Colonic mucosa (tissue), 4 donors: Measurements from ENCODE around the gene POLD3. TPM values are rescaled to one million over a fixed set of nuclear protein-coding genes. Genes with fewer than 3 reads are reported as not detected.

ENCODE experiments used
- DNase-seq: peaks from one replicate; pipeline ENCODE4 v3.0.0-alpha.2; 2020
- H3K27ac ChIP-seq: fragments of 200-600 bp; one replicate; pipeline ENCODE4 v1.8.0; 2021
- H3K27me3 ChIP-seq: fragments of 200-600 bp; one replicate; pipeline ENCODE4 v1.8.0; 2021
- H3K36me3 ChIP-seq: fragments of 200-600 bp; one replicate; pipeline ENCODE4 v1.8.0; 2021
- H3K4me1 ChIP-seq: fragments of 200-600 bp; one replicate; pipeline ENCODE4 v1.8.0; 2021; ENCODE audit warnings: mild to moderate bottlenecking
- H3K4me3 ChIP-seq: fragments of 200-600 bp; one replicate; pipeline ENCODE4 v1.8.0; 2021
- H3K9ac ChIP-seq, 2 donors: one replicate each; pipeline ENCODE4 v1.7.0; 2013; ENCODE audit warnings: control low read depth in 2 of 2, low read depth in 2 of 2, low read length in 2 of 2
- H3K9me3 ChIP-seq: fragments of 200-600 bp; one replicate; pipeline ENCODE4 v1.8.0; 2021
- CTCF ChIP-seq: fragments of 200-600 bp; IDR thresholded peaks from one replicate; pipeline ENCODE4 v1.8.0; 2022; ENCODE audit warnings: antibody characterized with exemption, mild to moderate bottlenecking
- intact Hi-C: fragments of 100-400 bp; cut with DNase I; formaldehyde crosslinking; loops from one replicate; pipeline ENCODE4 v1.14.1; 2022
- total RNA-seq, 2 donors: library from RNA; stranded (reverse); fragmentation: NEBNext Ultra II Directional in 1 of 2; extraction: Animal tissue kit (Norgen Biotek cat#: 25700) in 1 of 2; gene quantifications; one replicate each; pipeline ENCODE4 v1.2.1, GENCODE V29; 2021
- donor health status: healthy.
- donor health status: DM: no; HTN: no; CAD: no.
- donor health status: DM: no; HTN: no; CAD: no.

Gene POLD3
- total RNA-seq, 2 donors from 2014 or later: 20.0 to 33.9 TPM

DNA sequence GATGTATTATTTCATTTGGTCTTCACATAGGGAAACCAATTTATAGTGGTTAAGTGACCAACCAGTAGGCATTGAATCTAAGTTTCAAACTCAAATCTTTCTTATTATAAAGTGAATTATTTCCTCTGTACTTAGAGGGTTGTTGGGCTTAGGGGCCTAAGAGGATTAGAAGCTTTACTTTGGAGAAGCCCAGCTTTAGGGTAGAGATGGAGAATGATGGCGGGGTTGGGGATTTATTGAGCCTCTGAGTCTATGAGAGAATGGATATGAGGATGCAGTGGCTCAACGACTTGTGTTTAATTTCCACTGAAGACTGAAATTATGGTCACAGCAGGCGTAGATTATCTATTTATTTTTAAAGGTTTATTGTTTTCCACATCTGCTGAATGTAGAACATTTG is 83.4 kb downstream of the POLD3 start:
- Histone ChIP-seq H3K36me3 (no peaks in the 10 kb centered on the region), H3K27ac (no peak overlapping the region), H3K9ac (no peak overlapping the region), H3K9me3 (no peaks in the 10 kb centered on the region), H3K4me3 (no peak overlapping the region), H3K27me3 (no peaks in the 10 kb centered on the region), H3K4me1 (no peaks in the 10 kb centered on the region)
- intact Hi-C loops: no loop called here
- TF ChIP-seq CTCF: no peak
- DNase-seq: no peak

GRCh38 chr11:74676596-74676995 is 84.2 kb downstream of the POLD3 start:
- intact Hi-C loops: no loop called here
- Histone ChIP-seq H3K27me3 (no peaks in the 10 kb centered on the region), H3K4me3 (no peak overlapping the region), H3K9me3 (no peaks in the 10 kb centered on the region), H3K4me1 (no peaks in the 10 kb centered on the region), H3K36me3 (no peaks in the 10 kb centered on the region), H3K9ac (no peak overlapping the region), H3K27ac (no peak overlapping the region)
- DNase-seq: peak; percentile 7
- no peak for TF ChIP-seq CTCF

GRCh38 chr11:74677131-74677530 is 84.7 kb downstream of the POLD3 start:
- no peaks in the 10 kb centered on the region for H3K36me3 ChIP-seq
- H3K4me3 ChIP-seq: no peak overlapping the region
- no peak overlapping the region for H3K27ac ChIP-seq
- intact Hi-C loops: no loop called here
- H3K27me3 ChIP-seq: no peaks in the 10 kb centered on the region
- no peaks in the 10 kb centered on the region for H3K9me3 ChIP-seq
- no peak for TF ChIP-seq CTCF
- no peak overlapping the region for H3K9ac ChIP-seq
- H3K4me1 ChIP-seq: no peaks in the 10 kb centered on the region
- peak; percentile 2 for DNase-seq

GRCh38 chr11:74678041-74678440 is 85.7 kb downstream of the POLD3 start:
- TF ChIP-seq CTCF: no peak
- H3K4me3 ChIP-seq: no peak overlapping the region
- peaks cover 4% of the 10 kb centered on the region for H3K27me3 ChIP-seq
- H3K36me3 ChIP-seq: no peaks in the 10 kb centered on the region
- no peaks in the 10 kb centered on the region for H3K4me1 ChIP-seq
- intact Hi-C loops: no loop called here
- no peaks in the 10 kb centered on the region for H3K9me3 ChIP-seq
- no peak overlapping the region for H3K27ac ChIP-seq
- H3K9ac ChIP-seq: no peak overlapping the region
- DNase-seq: no peak

GRCh38 chr11:74678591-74679512 is 86.5 kb downstream of the POLD3 start:
- TF ChIP-seq CTCF: no peak
- Histone ChIP-seq H3K4me3 (no peak overlapping the region), H3K9me3 (no peaks in the 10 kb centered on the region), H3K27ac (no peak overlapping the region), H3K9ac (no peak overlapping the region), H3K4me1 (peaks cover 1% of the 10 kb centered on the region), H3K27me3 (peaks cover 10% of the 10 kb centered on the region), H3K36me3 (no peaks in the 10 kb centered on the region)
- no peak for DNase-seq
- intact Hi-C loops: no loop called here
